ENCODE measurements around the gene TMPRSS4. TPM values are rescaled to one million over a fixed set of nuclear protein-coding genes. Genes with fewer than 3 reads are reported as not detected.

Gene TMPRSS4
- total and polyA plus RNA-seq, 9 of the 15 experiments (the other 6 are each of a cell fraction or from before 2014, with no cell fraction given) = 4.0 to 10.0 (median 5.6) TPM

GRCh38 chr11:118068206-118068944 is 8.5 kb upstream of the TMPRSS4 start (continued):
- TF ChIP-seq TFAP4 (CRISPR knock-in tag; IDR thresholded peaks at IDR 0.05; ENCODE audit: borderline replicate concordance) (0 out of 2 replicates have a peak, but pooled peaks have one; percentile 18), NFXL1 (CRISPR knock-in tag; IDR thresholded peaks at IDR 0.05) (no peak), RBM34 (IDR thresholded peaks at IDR 0.05; ENCODE audit: borderline replicate concordance, insufficient read depth, low read length) (no peak), MBD1 (CRISPR knock-in tag; IDR thresholded peaks at IDR 0.05) (no peak), ZNF507 (tag; conservative IDR thresholded peaks at IDR 0.05) (no peak), CBFB (CRISPR knock-in tag; IDR thresholded peaks at IDR 0.05) (peak; percentile 32; the same call in 1 of the 2 replicates), ZNF583 (CRISPR knock-in tag; IDR thresholded peaks at IDR 0.05) (no peak), ATF2 (CRISPR knock-in tag; IDR thresholded peaks at IDR 0.05) (no peak), STAT6 (CRISPR knock-in tag; IDR thresholded peaks at IDR 0.05) (no peak), MTA1 (IDR thresholded peaks at IDR 0.05; ENCODE audit: borderline replicate concordance) (no peak), ZNF780A (CRISPR knock-in tag; IDR thresholded peaks at IDR 0.05) (no peak), CHAMP1 (IDR thresholded peaks at IDR 0.05) (no peak), RAD21 (CRISPR knock-in tag; conservative IDR thresholded peaks at IDR 0.05 in 1 of 2, IDR thresholded peaks at IDR 0.05 in 1 of 2) (peak; percentile 43 to 78; a peak in 3 of 4 replicates)
